ENCODE results near the gene BARX1. TPM values are rescaled to one million over a fixed set of nuclear protein-coding genes. Genes with fewer than 3 reads are reported as not detected.
"Not testable (repeated sequence)": the region's sequence is repeated elsewhere in the genome, so short reads cannot be mapped to it uniquely, and the experiment has no call there.

The BARX1 gene
- total RNA-seq, 2 experiments from 2014 or later = 0.20 to 0.28 TPM

DNA sequence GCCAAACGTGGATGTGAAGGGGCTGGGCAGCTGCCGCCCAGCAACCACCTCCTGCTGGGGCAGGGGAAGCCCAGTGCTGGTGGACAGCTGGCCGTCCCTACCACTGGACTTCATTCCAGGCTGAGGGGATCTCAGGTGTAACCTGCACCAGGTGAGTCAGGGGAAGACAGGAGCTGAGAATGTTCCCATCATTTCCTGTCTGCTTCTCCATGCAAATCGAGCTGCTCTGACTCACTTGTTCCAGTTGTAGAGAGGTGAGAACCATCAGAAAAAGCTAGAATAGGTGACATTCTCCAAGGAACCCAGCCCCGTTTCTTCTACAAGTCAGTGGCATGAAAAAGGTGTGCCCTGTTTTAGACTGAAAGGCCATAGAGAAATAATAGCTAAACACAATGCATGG lies 21.8 kb upstream of the BARX1 start:
- CTCF ChIA-PET = no interaction called here
- POLR2A ChIA-PET = no interaction called here

DNA sequence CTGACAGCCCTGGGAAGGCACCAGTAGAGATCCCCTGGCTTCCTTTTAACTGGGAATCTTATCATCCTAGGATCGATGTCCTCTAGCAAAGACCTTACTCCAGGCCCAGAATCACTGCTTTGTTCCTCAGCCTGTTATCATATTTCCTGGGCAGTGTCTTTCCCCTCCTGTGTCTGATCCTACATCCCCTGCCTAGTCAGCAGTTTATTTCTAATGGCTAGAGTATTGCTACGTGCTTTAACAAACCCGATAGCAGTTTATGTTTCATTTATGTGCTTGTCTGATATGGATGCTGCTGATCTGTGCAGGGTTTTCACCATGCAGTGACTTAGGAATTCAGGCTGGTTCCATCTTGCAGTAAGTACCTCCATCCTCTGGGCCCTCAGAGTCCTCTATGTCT lies 20.9 kb upstream of the BARX1 start:
- ChIA-PET POLR2A (no interaction called here), CTCF (no interaction called here)
- H3K4me1 Mint-ChIP-seq = no peaks in the 10 kb centered on the region
- H3K4me3 Mint-ChIP-seq = no peak overlapping the region
- DNase-seq = no peak
- peaks cover 11% of the 10 kb centered on the region for H3K27me3 Mint-ChIP-seq
- H3K9me3 Mint-ChIP-seq = peaks cover 3% of the 10 kb centered on the region
- no peak overlapping the region for H3K27ac Mint-ChIP-seq
- H3K36me3 Mint-ChIP-seq (ENCODE audit: low read depth) = no peaks in the 10 kb centered on the region

More for the DNA sequence above, 21.8 kb upstream of the BARX1 start:
- Mint-ChIP-seq H3K4me3 (no peak overlapping the region), H3K27me3 (peaks cover 15% of the 10 kb centered on the region), H3K4me1 (no peaks in the 10 kb centered on the region), H3K36me3 (ENCODE audit: low read depth) (no peaks in the 10 kb centered on the region), H3K27ac (no peak overlapping the region), H3K9me3 (peaks cover 3% of the 10 kb centered on the region)
- DNase-seq = no peak

DNA sequence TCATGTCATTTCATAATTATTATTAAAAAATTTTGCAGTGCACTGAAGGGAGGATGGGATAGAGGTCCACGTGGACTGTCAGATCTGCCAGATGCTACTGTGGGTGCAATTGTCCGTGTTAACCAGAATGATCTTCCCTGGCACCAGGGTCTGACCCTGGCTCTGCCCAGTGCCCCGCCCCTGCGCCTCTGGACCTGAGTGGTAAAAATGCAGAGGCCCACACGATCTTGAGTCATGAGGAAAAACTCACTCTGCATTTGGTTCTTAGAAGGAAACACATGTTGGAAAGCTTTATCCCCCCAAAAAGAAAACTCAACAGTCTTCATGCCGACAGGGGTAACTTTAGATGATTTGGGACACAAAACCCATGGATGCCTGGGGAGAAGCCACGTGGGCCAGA lies 20.1 kb upstream of the BARX1 start:
- ChIA-PET CTCF (no interaction called here), POLR2A (no interaction called here)
- Mint-ChIP-seq H3K27ac (no peak overlapping the region), H3K4me3 (no peak overlapping the region), H3K4me1 (no peaks in the 10 kb centered on the region), H3K27me3 (peaks cover 12% of the 10 kb centered on the region), H3K9me3 (peaks cover 3% of the 10 kb centered on the region), H3K36me3 (ENCODE audit: low read depth) (no peaks in the 10 kb centered on the region)
- DNase-seq = no peak

DNA sequence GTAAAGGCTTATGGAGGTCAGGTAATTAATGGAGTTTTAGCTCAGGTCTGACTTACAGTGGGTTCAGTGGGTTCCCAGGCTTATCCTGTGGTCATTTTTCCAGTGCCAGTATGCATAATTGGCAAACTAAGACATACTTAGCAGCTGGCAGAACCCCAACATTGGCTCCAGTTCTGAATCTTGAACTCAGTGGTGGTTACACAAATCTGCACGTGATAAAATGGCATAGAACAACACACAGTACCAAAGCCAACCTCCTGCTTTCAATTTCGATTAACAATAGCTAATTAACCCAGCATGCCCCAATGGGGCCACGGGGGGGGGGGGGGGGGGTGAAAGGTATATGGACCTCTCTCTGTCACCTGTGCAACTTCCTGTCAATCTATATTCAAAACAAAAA lies 19.0 kb upstream of the BARX1 start:
- CTCF ChIA-PET = no interaction called here
- H3K27ac Mint-ChIP-seq = no peak overlapping the region
- H3K27me3 Mint-ChIP-seq = peaks cover 12% of the 10 kb centered on the region
- no peak for DNase-seq
- no peaks in the 10 kb centered on the region for H3K4me1 Mint-ChIP-seq
- no peak overlapping the region for H3K4me3 Mint-ChIP-seq
- POLR2A ChIA-PET = no interaction called here
- H3K36me3 Mint-ChIP-seq (ENCODE audit: low read depth) = no peaks in the 10 kb centered on the region
- H3K9me3 Mint-ChIP-seq = peaks cover 3% of the 10 kb centered on the region

GRCh38 chr9:93972655-93973054 lies 17.5 kb upstream of the BARX1 start:
- H3K4me3 Mint-ChIP-seq; H3K27ac Mint-ChIP-seq; DNase-seq; H3K36me3 Mint-ChIP-seq (ENCODE audit: low read depth); H3K27me3 Mint-ChIP-seq; H3K4me1 Mint-ChIP-seq; POLR2A ChIA-PET; H3K9me3 Mint-ChIP-seq; CTCF ChIA-PET: not testable (repeated sequence)

GRCh38 chr9:93969328-93969661 lies 14.1 kb upstream of the BARX1 start:
- Mint-ChIP-seq H3K9me3 (peaks cover 3% of the 10 kb centered on the region), H3K27ac (no peak overlapping the region), H3K4me3 (no peak overlapping the region), H3K36me3 (ENCODE audit: low read depth) (no peaks in the 10 kb centered on the region), H3K27me3 (peaks cover 12% of the 10 kb centered on the region), H3K4me1 (no peaks in the 10 kb centered on the region)
- DNase-seq = no peak
- ChIA-PET POLR2A (no interaction called here), CTCF (no interaction called here)

DNA sequence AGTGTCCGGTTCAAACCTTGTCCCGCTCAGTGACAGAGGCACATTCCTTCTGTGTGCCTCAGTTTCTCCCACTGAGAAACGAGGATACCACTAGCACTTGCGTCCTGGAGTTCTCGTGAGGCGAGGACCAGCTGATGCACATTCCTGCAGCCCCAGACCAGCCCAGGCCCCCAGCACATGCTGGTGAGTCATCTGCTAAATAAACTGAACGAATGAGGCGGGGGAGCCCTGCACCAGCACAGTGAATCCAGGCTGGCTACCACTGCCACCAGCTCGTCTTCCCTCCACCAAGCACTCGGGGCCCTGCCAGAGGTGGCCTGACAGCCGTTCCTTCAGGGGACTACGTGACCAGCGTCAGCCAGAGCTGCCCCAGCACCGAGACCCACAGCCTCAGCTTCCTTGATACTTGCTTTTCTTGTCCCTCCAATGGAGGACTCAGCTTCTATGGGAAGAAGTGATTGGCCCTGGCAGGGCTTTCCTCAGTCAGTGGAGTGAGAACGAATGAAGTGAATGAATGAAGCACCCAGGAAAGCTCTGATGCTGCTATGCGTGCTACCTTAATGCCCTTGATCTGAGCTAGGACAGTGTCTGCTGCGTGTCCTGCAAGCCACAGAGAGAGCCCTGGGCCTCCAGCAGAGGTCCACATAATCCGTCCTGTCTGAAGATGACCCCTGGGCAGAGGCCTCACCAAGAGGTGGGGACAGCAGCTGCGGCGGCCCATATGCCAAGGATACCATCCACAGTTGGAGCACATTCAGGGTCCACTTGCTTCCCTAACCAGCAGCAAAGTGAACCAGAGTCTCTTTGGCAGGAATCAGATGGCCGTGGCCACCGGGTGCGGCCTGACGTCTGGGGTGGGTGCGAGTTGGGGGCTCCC lies 13.5 kb upstream of the BARX1 start:
- CTCF ChIA-PET = no interaction called here
- Mint-ChIP-seq H3K4me1 (no peaks in the 10 kb centered on the region), H3K27ac (no peak overlapping the region), H3K36me3 (ENCODE audit: low read depth) (no peaks in the 10 kb centered on the region), H3K27me3 (peaks cover 13% of the 10 kb centered on the region), H3K4me3 (no peak overlapping the region), H3K9me3 (peaks cover 3% of the 10 kb centered on the region)
- no peak for DNase-seq
- POLR2A ChIA-PET = no interaction called here

GRCh38 chr9:93967020-93967803 lies 12.1 kb upstream of the BARX1 start:
- ChIA-PET CTCF (no interaction called here), POLR2A (no interaction called here)
- no peaks in the 10 kb centered on the region for H3K36me3 Mint-ChIP-seq (ENCODE audit: low read depth)
- DNase-seq = no peak
- peaks cover 16% of the 10 kb centered on the region for H3K27me3 Mint-ChIP-seq
- peaks cover under 1% of the 10 kb centered on the region for H3K9me3 Mint-ChIP-seq
- H3K4me3 Mint-ChIP-seq = no peak overlapping the region
- peaks cover 8% of the 10 kb centered on the region for H3K4me1 Mint-ChIP-seq
- H3K27ac Mint-ChIP-seq = no peak overlapping the region

GRCh38 chr9:93965830-93966577 lies 10.8 kb upstream of the BARX1 start:
- CTCF ChIA-PET = interaction anchor here (5.0 kb wide), 1 partner anchor 283 kb away, joined by 26 read pairs; no protein-coding TSS in a partner anchor
- Mint-ChIP-seq H3K27ac (no peak overlapping the region), H3K27me3 (peaks cover 23% of the 10 kb centered on the region), H3K4me3 (no peak overlapping the region), H3K36me3 (ENCODE audit: low read depth) (no peaks in the 10 kb centered on the region), H3K9me3 (no peaks in the 10 kb centered on the region), H3K4me1 (peaks cover 13% of the 10 kb centered on the region)
- DNase-seq = no peak
- POLR2A ChIA-PET = no interaction called here

DNA sequence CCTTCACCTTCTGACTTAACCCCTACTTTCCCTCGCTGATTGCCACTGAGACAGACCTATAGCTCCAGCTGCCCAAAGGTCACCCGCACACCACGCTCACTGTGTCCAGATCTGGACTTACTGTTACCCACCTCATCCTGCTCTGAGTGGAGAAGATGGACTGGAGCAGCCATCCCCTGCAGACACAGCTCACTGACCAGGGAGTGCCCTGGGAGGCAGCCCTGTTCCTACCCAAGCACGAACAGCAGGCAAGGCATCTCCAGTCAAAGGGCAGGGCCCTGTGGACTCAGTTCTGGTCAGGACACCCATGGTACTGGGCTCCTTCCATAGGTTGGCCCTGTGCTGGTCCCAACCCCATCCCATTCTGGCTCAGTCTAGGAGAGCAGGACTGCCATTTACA lies 9.5 kb upstream of the BARX1 start:
- CTCF ChIA-PET = interaction anchor here (4.3 to 5.0 kb wide), 2 partner anchors 138 to 281 kb away, joined by 18 to 26 read pairs; no protein-coding TSS in a partner anchor
- Mint-ChIP-seq H3K4me3 (no peak overlapping the region), H3K27me3 (peaks cover 35% of the 10 kb centered on the region), H3K4me1 (peaks cover 21% of the 10 kb centered on the region), H3K36me3 (ENCODE audit: low read depth) (no peaks in the 10 kb centered on the region), H3K27ac (no peak overlapping the region), H3K9me3 (no peaks in the 10 kb centered on the region)
- DNase-seq = no peak
- POLR2A ChIA-PET = interaction anchor here (1.1 kb wide), 1 partner anchor 286 kb away, joined by 3 read pairs; no protein-coding TSS in a partner anchor

DNA sequence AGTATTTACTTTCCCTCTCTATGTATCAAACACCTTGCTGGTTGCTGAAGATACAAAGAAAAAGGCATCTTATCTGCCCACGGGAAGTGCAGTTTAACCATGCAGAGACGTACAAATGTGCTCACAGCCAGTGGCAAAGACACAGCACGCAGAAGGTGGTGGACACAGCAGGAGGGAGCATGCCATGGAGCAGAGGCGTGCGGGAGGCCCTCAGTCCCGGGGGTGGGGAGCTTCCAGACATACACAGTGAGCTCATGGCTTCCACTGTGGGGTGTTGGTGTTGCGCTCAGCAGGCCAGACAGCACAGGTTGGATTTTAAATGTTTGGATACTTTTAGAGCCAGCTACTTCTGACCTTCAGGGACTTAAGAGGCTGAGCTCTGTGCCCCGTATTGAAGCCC lies 8.8 kb upstream of the BARX1 start:
- peaks cover 40% of the 10 kb centered on the region for H3K27me3 Mint-ChIP-seq
- CTCF ChIA-PET = interaction anchor here (0.7 to 5.0 kb wide), 7 partner anchors 16 to 281 kb away, joined by 4 to 26 read pairs (median 5); no protein-coding TSS in a partner anchor
- H3K27ac Mint-ChIP-seq = no peak overlapping the region
- POLR2A ChIA-PET = interaction anchor here (1.1 to 1.6 kb wide), 2 partner anchors 282 to 285 kb away, joined by 3 read pairs; no protein-coding TSS in a partner anchor
- no peaks in the 10 kb centered on the region for H3K36me3 Mint-ChIP-seq (ENCODE audit: low read depth)
- no peak for DNase-seq
- H3K9me3 Mint-ChIP-seq = no peaks in the 10 kb centered on the region
- H3K4me1 Mint-ChIP-seq = peaks cover 26% of the 10 kb centered on the region
- no peak overlapping the region for H3K4me3 Mint-ChIP-seq

- H3K9me3 Mint-ChIP-seq; DNase-seq; H3K4me3 Mint-ChIP-seq; H3K36me3 Mint-ChIP-seq (ENCODE audit: low read depth); H3K27ac Mint-ChIP-seq: not testable (repeated sequence)
- Mint-ChIP-seq H3K4me1 (peaks cover 29% of the 10 kb centered on the region), H3K27me3 (peaks cover 44% of the 10 kb centered on the region)
- ChIA-PET CTCF (interaction anchor here (0.6 to 5.0 kb wide), 9 partner anchors 13 to 855 kb away, joined by 3 to 26 read pairs (median 5); no protein-coding TSS in a partner anchor), POLR2A (interaction anchor here (1.1 to 1.6 kb wide), 2 partner anchors 282 to 284 kb away, joined by 3 read pairs; no protein-coding TSS in a partner anchor)
Measured at GRCh38 chr9:93963489-93963888, 8.3 kb upstream of the BARX1 start.
